HCT116 (cell line): ENCODE measurements around the gene LAMTOR4.
A peak's percentile ranks its signal among the peaks of the same experiment; 100 is the strongest.

ENCODE experiments used
- CTCF ChIP-seq, 3 experiments: fragments of 200-600 bp in 1 of 3; sonication (generic) in 1 of 3; IDR thresholded peaks in 2 of 3; conservative IDR thresholded peaks in 1 of 3; 2 replicates each; pipeline ENCODE4 v1.5.1; 2012 to 2017; ENCODE audit warnings: low read depth in 2 of 3, low read length in 2 of 3, antibody characterized with exemption in 1 of 3, borderline replicate concordance in 1 of 3, control low read depth in 1 of 3, mild to moderate bottlenecking in 1 of 3, mixed read lengths in 1 of 3, mixed run types in 1 of 3, moderate library complexity in 1 of 3; ENCODE audit not compliant: insufficient read depth in 1 of 3
- EGR1 ChIP-seq: IDR thresholded peaks from 2 replicates; pipeline ENCODE4 v1.6.1; 2012; ENCODE audit warnings: low read depth
- POLR2AphosphoS5 ChIP-seq: IDR thresholded peaks from 2 replicates; pipeline ENCODE4 v1.6.1; 2011; ENCODE audit warnings: mild to moderate bottlenecking, low read depth, low read length, moderate library complexity

- TF ChIP-seq CTCF (IDR thresholded peaks at IDR 0.05 in 2 of 3, conservative IDR thresholded peaks at IDR 0.05 in 1 of 3; ENCODE audit: borderline replicate concordance in 1 of 3, insufficient read depth in 1 of 3, low read depth in 2 of 3, low read length in 2 of 3) (peak in 2 of 3 experiments; percentile 93 to 98; a peak in 4 of 6 replicates), EGR1 (no peak), POLR2AphosphoS5 (no peak)
Measured at GRCh38 chr7:100132697-100133151, 16.0 kb upstream of the LAMTOR4 start.
